ENCODE results near the gene CFAP97.
A peak's percentile ranks its signal among the peaks of the same experiment; 100 is the strongest.
"Not testable (repeated sequence)": the region's sequence is repeated elsewhere in the genome, so short reads cannot be mapped to it uniquely, and the experiment has no call there.

The CFAP97 gene

GRCh38 chr4:185137233-185137925 is 66.4 kb downstream of the CFAP97 start:
- no peak for DNase-seq

DNA sequence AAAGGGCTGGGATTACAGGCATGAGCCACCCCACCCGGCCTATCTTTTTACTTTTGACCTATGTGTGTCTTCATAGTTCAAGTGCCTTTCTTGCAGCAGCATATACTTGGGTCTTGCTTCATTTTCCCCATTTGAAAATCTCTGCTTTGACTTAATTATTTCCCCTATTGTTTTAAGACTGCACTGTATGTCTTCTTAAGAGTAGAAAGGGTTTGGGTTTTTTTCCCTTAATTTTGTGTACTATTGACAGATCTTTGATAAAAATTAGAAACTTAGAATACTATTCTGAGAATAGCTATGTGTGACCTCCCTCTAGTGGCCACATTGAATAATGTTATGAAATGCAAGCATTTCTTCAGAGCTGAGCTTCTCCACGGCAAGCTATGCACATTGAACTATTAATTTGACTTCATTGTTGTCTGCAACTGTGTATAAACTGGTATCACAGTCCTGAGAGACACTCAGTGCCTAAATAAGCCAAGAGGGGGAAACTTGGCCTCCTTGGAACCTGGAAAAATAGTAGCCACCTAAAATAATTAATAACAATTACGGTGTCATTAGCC is 69.4 kb downstream of the CFAP97 start:
- DNase-seq, result no peak

DNA sequence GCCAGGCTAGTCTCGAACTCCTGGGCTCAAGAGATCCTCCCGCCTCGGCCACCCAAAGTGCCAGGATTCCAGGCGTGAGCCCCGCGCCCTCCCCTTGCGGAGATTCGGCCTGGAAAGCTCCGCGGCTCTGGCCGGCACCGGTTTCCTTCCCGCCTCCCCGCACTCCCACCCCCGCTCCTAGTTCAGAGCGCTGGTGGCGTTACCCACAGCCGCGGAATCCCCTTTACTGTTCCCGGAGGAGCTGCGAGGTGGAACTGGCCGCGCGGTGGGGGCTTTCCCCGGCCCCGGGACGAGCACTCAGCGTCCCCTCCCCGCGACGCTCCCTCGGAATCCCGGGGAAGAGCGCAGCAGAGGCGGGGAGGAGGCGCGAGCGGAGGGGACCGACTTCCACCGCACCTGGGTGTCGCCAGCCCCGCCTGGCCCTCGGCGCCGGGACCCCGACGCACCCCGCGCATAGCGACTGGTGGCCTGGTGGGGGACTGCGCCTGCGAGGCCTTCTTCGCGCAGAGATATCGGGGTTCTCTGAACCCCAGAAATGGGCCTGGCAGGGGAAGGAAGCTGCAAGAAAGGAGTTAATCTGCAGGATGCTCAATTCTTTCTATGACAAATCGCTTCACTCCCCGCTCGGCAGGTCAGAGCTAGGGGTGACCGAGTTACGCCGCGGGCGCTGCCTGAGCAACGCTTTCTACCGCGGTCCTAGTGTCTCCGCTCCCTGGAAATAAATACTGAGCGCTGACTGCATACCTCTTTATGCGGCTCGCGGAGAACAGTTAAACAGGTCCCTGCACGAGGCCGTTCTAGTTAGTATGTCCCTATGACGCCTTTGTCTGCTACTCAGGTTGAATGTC is 75.3 kb downstream of the CFAP97 start:
- peak; percentile 36 for DNase-seq

DNA sequence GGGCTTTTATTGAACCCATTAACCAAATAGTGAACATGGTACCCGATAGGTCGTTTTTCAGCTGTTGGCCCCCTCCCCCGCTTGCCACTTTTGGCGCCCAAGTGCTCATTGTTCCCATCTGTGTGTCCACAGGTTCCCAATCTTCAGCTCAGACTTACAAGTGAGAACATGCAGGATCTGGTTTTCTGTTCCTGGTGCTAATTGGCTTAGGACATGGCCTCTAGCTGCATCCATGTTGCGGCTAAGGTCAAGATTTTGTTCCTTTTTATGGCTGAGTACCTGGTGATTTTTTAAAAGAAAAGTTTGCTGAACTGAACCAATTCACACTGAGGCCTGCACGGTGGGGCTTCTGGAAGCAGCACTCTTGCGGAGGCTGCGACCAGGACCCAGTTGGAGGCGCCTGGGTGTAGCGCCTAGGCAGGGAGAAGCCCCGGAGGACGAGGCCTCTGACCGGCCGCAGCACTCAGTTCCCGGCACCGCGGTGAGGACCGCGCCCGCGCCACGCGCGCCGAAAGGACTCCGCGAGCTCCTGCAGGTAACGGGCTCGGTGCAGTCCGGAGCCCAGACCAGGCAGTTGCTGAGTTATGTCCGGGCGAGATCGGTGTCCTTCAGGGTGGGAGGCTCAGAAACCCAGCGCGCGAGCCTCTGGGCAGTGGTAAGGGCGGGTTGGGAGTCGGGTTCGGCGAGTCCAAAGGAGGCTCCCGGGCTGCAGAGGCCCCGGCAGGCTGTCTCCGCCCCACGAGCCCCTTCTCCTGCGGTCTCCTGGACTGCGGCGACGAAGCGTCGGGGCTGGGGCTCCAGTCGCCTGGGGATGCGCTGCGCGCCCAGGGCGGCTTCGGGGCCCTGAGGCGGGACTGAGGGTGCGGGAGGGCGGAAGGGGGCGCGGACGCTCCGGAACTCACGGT is 76.5 kb downstream of the CFAP97 start:
- no peak for DNase-seq

DNA sequence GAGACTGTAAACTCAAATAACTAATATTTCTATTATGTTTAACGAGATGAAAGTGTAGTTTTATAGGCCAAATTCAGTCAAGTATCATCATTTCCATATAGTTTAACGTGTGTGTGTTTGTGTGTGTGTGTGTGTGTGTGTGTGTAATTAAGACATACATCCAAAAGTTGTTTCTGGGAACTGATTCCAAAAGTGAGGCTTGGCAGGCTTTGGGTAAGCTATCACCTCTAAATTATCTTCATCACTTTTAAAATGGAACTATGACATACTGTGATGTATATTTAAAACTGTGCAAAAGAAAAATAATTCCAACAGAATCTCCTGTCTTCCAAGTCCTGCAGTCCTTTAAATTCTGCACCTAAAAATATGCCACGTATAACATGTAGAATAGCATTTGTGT is 79.8 kb downstream of the CFAP97 start:
- no peak for DNase-seq

DNA sequence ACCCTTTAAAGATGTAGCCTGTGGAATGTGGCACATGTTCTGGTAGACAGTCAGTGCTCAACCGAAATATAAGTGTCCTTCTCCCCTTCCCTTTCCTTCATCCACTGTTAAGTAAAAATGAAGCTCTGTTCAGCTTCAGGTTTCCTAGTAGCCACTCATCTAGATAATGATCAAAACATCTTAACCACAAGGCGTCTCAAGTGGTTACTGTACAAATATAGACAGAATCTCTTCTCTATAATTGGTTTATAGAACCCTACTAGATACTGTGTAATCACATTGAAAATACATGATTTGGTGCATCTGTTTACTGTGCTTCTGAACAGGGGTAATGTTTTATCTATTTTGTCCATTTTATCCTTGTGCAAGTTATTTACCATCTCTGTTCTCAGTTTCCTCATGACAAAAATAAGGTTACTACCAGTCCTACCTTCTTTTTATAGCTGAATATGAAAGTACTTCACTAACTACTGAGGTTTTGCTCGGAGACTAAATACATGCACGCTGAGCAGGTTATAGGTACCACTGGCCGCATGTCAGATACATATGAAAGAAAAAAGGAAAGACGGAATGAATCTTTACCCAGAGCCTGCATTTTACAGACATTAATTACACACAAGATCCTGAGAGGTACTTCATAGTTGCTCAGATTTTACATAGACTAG is 81.0 kb downstream of the CFAP97 start:
- no peak for DNase-seq

GRCh38 chr4:185120631-185120946 is 83.2 kb downstream of the CFAP97 start:
- no peak for DNase-seq

DNA sequence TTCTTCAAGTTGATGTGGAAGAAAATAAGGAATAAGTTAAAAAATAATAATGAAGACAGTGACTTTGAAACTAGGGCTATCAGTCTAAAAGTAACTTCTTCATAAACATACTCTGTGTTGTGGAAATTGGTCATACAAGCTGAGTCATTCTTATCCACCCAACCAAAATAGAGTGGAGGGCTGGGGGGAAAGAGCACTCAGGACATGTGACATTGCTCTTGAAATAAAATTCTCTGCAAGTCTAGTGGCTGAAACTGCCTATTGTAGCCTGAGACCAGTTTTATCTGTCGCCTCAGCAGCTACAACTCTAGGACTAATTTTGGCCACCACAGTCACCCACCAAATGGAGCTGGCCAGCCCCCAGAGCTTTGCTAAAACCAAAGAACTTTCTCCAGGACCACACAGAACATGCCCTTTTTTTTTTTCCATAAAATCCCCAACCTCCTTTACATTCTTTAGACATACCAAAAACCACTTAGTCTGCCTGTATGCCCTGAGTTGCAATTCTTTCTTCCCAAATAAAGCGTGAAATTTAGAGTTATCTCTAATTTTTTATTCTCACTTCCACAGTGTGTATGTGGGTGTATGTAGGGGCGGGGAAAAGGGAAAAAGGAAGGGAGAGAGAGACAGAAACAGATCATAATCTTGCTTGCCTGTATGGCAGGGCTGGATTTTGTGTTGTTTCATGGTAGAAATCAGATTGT is 83.7 kb downstream of the CFAP97 start:
- no peak for DNase-seq

DNA sequence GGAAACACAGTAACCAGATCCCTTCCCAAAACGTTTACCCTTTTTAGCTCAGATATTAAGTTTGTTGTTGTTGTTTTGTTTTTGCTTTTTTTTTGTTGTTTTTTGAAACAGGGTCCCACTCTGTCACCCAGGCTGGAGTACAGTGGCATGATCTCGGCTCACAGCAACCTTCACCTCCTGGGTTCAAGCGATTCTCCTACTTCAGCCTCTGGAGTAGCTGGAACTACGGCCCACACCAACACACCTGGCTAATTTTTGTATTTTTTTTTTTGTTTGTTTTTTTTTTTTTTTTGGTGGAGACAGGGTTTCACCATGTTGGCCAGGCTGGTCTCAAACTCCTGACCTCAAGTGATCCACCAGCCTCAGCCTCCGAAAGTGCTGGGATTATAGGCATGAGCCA is 84.3 kb downstream of the CFAP97 start:
- DNase-seq, result not testable (repeated sequence)

DNA sequence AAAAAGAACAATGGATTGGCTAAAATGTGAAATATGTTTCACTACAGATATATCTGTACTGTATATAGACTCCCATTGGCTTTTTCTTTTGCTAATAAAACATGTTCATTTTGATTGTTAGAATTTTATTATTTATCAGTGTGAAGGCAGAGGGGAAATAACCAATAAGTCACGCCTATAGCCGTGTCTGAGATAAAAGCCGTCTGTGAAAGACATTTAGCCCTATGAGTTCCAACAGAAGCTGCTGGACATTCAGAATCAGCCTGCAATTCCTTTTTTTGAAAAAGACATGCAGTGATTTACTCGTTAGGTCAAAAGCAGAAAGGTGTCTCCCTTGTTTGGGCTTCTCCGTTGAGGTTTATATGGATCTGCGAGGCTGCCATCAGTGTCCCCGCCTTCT is 84.9 kb downstream of the CFAP97 start:
- no peak for DNase-seq

DNA sequence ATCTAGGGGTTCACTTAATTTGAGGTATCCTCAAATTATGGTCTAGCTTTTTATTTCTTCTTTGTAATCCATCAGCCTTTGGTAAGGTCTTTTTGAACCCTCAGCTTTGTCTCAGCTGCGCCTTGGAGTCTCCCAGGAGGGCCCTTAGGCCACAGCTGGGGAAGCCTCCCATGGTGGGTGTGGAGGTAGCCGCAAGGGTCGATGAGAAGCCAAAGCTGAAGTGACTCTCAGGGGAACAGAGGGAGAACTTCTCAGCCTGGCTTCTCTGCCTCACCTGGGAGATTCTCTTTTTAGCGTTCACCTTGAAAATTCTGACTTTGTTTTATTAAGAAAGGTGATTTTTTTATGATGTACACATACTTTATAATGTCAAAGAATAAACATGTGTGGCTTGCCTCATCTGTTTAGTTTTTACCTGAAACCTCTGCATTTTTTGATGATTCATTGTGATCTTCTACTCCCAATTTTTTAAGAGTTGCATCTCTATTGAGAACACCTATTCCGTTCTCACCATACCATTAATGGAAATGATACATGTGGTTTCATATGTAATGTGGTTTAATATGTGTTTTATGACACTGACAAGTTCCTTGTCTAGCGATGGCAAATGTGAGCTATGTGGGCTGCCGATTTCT is 86.4 kb downstream of the CFAP97 start:
- no peak for DNase-seq

GRCh38 chr4:185115827-185116232 is 88.0 kb downstream of the CFAP97 start:
- no peak for DNase-seq

DNA sequence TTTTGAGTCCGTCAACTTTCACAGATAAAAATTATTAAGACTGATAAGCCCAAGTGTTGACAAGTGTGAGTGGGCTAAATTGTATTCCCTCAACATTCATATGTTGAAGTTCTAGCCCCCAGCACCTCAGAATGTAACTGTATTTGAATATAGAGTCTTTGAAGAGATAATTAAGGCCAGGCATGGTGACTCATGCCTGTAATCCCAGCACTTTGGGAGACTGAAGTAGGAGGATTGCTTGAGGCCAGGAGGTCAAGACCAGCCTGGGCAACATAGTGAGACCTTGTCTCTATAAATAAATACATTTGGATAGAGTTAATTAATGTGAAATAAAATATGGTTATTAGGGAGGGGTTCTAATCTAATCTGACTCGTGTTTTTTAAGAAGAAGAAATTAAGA is 90.5 kb downstream of the CFAP97 start:
- no peak for DNase-seq

DNA sequence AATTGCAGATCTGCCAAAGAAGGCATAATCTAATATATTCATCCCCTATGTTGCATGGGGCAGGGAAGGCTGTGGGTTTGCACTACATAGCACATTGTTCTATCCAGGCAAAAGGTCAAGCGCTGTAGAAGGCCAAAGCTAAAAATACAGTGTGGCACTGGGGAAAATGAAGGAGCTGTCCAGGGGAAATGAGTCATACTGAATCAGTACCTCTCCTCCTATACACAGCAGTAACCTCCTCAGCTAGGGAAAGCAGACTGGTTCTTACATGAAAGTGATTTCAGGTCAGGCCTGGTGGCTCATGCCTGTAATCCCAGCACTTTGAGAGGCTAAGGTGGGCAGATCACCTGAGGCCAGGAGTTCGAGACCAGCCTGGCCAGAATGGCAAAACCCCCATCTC is 91.7 kb downstream of the CFAP97 start:
- no peak for DNase-seq

GRCh38 chr4:185110375-185110823 is 93.4 kb downstream of the CFAP97 start:
- DNase-seq, result no peak

DNA sequence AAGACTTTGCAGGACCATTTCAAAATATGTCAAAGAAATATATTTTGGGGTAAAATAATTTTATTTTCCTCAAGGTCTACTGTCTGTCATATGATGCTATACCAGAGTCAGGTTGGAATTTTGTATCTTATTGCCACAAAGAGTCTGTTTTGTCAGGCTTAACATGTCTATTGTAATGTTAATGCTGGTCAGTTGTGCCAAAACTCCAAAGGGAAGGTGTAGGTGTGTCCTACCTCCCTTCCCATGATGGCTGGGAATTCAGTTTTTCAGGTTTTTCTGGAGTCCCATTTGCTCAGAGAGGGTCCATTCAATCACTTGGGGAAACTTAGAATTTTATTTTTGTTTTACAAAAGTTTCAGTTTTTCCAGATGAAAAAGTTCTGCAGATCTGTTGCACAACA is 94.1 kb downstream of the CFAP97 start:
- DNase-seq, result no peak

Data from activated naive CD4-positive, alpha-beta T cell treated with Interleukin-2 at 50 U/mL for 16 hours (primary cell).